Measurements from ENCODE around the gene SLC12A4.
"Not testable (repeated sequence)": the region's sequence is repeated elsewhere in the genome, so short reads cannot be mapped to it uniquely, and the experiment has no call there.

SLC12A4 gene

DNA sequence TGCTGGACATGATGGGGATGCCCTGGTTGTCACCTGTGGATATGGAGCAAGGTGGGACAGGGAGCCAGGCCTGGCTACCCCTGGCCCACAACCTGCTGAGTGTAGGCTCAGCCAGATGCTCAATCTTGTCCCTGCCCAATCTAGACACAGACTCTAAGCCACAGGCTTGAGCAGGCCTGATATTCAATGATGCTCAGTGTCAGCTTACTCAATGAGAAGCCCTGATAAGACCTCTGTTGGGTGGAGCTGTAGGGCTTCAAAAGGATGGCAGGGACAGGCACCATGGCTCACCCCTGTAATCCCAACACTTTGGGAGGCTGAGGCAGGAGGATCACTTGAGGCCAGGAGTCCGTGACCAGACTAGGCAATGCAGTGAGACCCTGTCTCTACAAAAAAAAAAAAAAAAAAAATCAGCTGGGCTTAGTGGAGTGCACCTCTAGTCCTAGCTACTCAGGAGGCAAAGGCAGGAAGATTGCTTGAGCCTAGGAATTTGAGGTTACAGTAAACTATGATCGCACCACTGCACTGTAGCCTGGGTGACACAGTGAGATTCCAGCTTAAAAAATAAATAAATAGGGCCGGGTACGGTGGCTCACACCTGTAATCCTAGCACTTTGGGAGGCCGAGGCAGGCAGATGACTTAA, 27.9 kb downstream of the SLC12A4 start:
- no peak for DNase-seq

DNA sequence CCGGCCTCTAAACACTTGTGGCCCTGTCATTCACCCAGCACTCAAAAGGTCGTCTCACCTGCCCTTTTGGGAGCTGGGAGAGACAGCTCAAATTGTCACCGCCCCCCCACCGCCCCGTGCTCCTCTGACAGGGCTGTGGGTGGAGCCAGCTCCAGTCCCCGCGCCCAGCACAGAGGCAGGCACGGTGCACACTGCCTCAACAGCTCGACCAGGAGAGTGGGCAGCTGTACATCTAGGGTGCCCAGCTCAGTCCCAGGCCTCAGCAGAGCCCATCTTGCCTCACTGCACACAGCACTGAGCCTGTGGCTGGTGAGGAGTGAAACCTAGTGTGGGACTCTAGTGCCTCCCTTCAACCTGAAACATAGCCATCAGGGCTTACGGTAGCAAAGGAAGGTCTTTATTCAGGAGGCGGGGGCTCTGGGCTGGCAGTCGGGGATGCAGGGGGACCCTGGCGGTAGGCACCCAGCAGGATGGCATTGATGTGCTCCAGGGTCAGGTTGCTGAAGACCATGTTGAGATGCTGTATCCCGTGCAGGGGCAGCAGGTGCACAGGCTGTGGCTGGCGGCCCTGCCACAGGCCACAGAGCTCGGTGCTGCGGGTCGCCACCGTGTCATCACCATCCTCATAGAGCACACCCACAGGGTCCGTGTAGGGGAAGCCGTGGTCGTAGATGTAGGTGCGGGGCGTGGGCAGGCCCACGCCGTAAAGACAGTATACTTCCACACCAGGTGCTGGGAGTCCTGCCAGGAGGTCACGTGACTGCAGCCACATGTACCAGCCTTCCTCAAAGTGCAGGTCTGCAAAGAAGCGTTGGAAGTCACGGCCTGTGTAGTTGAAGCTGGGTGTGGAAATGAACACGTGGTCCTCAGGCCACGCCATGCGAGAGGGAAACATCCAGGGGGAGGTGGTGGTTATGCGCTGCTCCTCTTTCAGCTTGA, 28.7 kb downstream of the SLC12A4 start:
- no peak for DNase-seq

DNA sequence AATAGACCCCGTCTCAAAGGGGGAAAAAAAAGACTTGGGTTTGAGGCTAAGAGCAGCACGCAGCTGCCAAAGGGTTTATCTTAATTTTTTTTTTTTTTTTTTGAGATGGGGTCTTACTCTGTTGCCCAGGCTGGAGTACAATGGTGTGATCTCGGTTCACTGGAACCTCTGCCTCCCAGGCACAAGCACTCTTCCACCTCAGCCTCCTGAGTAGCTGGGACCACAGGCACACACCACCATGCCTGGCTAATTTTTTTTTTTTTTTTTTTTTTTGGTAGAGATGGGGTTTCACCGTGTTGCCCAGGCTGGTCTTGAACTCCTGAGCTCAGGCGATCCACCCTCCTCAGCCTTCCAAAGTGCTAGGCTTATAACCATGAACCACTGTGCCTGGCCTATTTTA, 30.7 kb downstream of the SLC12A4 start:
- not testable (repeated sequence) for DNase-seq

DNA sequence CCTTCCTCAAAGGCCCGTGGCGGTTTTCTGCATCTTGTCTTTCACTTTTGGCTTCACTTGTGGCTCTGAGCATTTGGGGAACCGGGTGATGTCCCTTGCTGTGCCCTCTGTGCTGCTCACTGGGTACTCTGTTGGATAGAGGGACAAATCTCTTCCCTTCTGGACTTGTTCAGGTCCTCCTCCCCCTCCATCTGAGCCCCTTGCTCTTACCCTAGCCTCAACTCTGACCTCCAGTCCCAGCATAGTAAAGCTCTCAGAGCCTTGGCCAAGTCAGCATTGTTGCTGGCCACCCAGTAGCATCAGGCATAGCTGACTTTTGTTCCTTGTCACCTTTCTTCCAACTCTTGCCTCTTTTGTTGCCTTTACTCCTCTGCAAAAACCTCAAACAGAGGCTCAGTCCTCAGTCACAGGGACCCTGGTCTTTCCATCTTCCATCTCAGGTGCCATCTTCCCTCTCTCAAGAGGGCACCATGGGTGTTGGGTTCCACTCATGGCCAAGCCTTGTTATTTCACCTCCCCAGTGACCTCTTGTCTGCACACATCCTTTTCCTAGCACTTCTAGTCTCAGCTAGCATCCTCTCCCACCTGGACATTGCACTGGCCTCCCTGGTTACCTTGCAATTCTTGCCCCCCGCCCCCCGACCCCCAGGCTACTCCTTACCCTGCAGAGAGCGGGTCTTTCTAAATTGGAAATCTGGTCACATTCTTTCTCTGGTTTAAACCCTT, 31.4 kb downstream of the SLC12A4 start:
- DNase-seq, result no peak

DNA sequence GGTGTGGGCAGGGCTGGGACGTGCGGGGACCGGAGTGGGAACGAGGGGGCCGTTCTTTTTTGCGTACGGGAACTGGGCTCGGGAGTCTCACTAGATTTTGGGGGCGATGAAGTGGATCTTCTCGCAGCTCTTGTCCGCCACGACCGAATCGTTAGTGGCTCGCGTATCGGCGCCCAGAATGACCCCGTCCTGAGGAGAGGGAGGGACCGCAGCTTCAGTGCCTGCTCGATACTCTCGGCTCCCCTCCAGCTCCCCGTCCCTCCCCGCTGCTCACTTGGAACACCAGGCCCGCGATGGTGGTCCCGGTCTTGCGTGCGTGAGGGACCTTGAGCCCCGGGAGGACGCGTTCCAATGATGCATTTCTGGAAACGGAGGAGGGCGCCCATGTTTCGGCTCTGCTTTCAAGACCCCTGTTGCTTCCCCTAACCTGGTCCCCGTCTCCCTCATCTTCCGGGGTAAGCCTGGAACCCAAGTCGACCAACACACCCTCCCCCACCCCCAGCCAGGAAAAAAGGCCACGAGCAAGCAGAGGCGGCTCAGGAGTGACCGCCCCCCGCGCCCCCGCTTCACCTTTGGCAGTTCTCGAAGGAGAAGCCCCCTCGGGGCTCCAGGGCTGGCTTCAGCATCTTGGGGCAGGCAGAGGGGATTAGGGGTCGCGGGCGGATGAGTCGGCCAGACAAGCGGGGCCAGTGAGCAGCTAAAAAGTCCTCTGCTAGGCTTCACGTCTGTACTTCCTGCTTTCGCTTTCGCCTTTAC, 32.1 kb downstream of the SLC12A4 start, which contains the start of gene PSMB10:
PSMB10 (minus strand) TSS at position 727 of the 756 bp plus-strand sequence; CDS start at position 626, 101 bp downstream.
- peak; percentile 68 for DNase-seq

DNA sequence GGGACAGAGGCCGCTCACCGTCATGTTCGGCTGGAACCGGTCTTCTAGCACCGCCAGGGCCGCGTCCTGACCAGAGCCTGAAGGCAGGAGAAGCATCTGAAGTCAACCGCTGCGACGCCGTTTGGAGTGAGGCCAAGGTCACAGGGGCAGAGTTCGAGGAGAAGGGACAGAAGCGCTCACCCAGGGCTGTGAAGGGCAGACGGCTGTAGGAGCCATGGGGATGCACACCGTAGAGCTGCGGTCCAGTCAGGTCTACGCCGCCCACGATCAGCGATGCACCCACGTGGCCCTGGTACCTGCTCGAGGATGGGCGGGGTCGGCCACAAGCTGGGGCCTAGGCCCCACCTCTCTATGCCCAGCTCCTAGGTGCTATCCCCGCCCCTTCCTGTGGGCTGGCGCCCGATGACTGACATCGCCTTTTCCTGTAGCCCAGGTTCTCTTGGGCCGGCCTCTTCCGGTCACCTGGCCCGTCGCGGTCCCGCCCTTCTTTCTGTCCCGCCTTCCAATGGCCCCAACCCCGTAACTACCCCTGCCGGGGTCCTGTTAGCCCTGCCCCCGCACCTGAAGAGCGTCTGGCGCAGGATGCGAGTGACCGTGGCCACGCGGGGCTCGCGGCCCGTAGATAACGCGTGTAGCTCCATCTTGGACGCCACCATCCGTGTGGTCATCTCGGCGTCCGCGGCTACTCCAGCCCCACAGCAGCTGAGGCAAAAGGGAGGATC, 32.9 kb downstream of the SLC12A4 start:
- peak; percentile 90 for DNase-seq

DNA sequence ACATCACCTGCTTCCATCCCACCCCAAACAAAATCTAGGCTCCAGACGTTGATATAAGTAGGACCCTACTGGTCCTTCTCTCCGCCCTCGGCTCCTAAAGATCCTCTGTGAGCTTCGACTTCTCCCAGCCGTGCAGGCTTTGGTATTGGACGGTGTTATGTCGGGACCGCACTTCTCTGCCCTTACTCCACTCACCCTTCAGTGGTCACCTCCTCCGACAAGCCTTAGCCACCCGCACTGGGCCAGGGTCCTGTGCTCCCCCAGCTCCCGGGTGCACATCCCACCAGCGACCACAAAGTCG, 33.4 kb downstream of the SLC12A4 start:
- DNase-seq, result no peak

DNA sequence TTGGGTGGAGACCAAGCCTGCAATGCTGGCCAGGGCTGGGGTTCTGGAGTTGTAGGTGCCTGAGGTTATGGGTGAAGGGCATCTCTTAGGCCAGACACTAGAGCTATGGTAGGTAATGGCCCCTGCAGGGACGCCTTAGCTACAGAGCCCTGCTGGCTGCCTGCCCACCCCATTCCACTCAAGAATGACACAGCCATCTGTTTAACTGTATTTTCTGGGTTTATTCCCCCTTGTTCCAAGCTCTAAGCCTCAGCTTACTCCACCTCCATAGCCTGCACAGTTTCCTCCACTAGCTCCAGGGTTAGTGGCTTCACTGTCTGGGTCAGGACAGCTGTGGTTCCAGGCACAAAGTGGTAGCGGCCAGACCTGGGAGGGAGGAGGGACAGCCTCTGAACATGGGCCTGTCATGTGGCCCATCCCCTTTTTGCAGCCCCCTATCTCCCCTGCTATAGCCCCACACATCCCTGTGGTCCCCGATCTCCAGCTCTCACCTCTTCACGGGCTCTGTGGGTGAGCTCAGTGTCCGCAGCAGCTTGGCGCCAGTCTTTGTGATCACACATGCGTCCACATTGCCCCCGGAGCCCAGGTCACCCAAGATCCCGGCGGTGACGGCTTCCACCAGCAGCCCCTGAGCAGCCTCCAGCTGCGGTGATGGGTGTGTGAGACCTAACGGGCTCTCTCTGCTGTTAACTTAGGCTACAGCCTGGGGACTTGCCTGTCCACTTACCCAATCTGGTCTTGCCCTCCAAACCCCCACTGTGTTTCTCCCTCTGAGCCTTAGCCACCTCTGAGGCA, 33.9 kb downstream of the SLC12A4 start:
- no peak for DNase-seq

DNA sequence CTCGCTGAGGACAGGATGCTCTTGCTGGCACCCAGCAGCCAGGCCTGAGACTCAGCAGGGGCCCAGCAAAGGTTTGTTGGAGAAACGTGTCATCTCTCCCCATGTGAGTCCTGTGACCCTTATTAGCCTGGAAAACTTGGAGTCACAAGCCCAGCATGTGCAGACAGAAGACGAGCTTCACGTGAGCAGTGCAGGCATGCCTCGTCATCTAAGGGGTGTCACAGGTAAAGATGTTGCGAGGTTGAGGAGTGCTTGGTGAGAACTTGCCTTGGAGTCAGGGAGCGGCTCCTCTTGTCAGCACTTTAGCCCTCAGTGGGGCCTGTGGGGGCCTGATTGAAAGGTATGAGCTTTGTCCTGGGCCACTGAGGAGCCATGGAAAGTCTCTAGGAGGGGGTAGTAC, 34.6 kb downstream of the SLC12A4 start:
- no peak for DNase-seq

DNA sequence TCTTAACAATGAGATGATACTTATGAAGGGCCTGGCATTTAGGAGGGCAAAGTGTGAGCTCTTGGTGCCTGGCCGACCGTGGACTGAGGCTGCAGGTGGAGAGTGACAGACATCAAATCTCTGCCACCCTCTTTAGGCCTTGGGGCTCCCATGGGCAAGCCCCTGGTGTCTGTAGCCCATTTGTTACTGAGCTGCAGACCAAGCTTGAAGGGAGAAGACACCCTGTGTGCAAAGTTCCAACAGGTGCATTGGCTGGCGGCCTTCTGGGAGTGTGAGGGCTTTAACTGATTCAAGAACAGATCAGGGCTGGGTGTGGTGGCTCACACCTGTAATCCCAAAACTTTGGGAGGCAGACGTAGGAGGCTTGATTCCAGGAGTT, 36.0 kb downstream of the SLC12A4 start:
- DNase-seq, result no peak

DNA sequence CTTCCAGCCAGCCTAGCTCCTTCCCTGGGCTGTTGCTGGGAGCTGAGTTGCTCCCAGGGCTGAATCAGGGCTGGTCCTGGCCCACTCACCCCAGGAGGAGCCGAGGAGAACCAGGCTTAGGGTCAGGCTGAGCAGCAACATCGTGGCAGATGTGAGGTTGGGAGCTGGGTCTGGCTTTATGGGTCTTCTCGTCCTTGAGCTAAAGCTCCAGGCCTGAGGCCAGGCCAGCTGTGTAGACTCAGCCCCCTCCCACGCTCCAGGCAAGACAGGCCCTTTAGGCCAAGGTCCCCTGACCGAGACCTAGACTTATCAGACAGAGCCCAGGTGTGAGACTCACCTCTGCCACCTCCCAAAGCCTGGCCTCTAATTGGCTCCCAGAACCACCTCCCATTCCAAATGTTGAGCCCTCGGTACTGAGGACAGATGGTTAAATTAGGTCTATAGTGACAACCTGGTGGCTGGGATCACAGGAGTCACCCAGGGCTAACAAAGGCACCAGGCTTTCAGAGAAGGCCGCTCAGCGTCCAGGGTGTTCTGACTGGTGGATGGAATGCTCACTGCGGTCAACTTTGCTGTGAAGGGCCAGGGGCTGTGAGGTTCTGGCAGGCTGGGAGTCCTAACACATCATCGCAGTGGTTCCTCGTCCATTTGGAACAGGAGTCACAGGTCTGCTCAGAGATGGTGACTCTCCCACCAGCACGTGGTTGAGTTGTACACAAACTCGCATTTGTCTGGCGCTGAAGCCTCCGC, 36.5 kb downstream of the SLC12A4 start, which contains the start of gene CTRL:
CTRL (minus strand) TSS at position 151 of the 750 bp plus-strand sequence; CDS start at position 141, 10 bp downstream.
- DNase-seq, result no peak

DNA sequence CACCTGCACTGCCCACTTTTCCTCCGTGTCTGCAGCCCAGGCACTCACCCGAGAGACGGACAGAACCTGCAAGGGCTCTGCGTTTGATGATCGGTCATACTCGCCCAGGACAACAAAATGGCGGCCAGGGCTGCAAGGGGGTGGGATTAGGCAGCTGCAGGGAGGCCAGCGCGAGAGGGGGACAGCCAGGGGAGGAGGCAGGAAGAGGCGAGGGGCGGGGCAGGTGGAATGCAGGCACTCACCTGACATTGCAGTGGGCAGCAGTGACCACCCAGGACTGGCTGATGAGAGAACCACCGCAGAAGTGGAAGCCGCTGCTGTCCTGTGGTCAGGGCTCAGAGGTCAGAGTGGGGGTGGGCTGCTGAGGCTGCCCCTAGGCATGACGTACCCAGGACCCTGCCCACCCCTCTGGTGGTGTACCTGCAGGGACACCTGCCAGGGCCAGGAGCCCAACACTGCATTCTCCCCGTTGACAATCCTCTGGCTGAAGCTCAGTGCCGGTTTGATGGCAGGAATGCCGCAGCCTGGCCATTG, 37.7 kb downstream of the SLC12A4 start:
- no peak for DNase-seq

DNA sequence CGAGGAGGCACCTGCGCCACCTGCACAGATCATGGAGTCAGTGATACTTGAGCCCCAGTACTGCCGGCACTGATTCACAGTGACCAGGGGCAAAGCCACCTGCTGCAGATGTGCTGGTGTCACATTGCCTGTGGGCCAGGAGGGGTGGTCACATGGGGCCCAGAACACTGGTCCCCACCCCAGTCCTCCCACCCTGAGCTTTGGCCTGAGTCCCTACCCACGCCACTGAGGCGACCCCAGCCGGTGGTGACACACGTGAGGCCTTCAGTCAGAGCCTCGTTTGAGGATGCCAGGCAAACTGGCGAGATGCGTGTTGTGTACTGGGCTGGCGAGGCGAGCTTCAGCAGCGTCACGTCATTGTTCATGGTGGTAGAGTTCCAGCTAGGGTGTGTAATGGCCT, 38.2 kb downstream of the SLC12A4 start:
- no peak for DNase-seq

DNA sequence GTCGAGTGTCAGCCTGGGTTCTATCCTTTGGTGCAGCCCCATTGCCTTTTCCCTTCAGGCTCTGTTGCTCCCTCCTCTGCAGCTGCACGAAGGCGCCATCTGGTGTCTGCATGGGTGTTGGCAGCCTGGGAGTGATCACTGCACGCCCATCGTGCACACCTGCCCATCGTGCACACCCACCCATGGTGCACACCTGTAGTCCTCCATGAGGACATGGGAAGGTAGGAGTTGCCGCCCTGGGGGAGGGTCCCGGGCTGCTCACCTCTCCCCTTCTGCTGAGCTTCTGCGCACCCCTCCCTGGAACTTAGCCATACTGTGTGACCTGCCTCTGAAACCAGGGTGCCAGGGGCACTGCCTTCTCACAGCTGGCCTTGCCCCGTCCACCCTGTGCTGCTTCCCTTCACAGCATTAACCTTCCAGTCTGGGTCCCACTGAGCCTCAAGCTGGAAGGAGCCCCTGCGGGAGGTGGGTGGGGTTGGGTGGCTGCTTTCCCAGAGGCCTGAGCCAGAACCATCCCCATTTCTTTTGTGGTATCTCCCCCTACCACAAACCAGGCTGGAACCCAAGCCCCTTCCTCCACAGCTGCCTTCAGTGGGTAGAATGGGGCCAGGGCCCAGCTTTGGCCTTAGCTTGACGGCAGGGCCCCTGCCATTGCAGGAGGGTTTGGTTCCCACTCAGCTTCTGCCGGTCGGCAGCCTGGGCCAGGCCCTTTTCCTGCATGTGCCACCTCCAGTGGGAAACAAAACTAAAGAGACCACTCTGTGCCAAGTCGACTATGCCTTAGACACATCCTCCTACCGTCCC, 39.7 kb downstream of the SLC12A4 start:
- DNase-seq, result peak; percentile 54

DNA sequence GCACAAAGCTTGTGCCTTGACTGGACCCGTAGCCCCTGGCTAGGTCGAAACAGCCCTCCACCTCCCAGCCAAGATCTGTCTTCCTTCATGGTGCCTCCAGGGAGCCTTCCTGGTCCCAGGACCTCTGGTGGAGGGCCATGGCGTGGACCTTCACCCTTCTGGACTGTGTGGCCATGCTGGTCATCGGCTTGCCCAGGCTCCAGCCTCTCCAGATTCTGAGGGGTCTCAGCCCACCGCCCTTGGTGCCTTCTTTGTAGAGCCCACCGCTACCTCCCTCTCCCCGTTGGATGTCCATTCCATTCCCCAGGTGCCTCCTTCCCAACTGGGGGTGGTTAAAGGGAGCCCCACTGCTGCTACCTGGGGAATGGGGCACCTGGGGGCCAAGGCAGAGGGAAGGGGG, 40.3 kb downstream of the SLC12A4 start:
- no peak for DNase-seq

DNA sequence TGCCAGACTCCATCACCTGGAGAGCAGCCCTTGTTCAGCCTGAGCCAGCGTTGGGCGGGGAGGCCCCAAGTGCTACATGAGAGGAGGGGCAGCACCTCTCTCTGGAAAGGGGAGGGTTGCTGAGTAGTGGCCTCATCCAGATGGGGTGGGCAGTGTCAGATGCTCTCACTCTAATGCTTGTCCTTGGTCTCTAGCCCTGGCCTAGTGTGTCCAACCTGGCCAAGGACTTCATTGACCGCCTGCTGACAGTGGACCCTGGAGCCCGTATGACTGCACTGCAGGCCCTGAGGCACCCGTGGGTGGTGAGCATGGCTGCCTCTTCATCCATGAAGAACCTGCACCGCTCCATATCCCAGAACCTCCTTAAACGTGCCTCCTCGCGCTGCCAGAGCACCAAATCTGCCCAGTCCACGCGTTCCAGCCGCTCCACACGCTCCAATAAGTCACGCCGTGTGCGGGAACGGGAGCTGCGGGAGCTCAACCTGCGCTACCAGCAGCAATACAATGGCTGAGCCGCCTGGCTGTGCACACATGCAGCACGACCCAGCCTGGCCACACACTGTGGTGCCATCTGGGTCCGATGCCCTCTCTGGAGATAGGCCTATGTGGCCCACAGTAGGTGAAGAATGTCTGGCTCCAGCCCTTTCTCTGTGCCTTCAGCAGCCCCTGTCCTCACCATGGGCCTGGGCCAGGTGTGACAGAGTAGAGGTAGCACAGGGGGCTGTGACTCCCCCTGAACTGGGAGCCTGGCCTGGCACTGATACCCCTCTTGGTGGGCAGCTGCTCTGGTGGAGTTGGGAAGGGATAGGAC, 41.1 kb downstream of the SLC12A4 start:
- DNase-seq, result no peak

DNA sequence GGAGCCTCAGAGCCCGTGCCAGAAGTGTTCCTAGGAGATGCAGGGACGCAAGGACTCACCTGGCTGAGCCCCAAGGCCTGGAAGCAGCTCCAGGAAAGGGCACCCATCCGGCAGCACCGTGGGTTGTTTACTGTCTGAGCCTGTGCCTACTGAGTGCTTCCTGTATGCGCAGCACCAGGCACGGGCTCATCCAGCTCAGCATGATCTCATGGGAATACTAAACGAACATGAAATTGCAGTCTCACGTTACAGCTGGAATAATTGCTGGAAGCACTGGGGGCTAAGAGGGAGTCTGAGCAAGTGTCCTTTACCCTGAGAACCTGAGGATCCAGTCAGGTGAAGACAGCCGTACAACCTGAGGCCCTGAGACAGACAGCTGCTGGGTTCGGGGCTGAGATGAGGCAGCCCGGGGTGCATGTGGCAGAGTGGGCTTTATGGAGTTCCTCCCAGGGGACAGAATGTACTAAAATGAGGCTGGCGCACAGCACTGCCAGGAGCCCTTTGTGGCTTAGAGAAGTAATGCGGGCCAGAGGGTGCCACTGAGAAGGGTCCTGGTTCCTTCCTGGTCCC, 42.2 kb downstream of the SLC12A4 start:
- no peak for DNase-seq

Data from fibroblast of skin of scalp (primary cell).